Stimulated activated CD4-positive, alpha-beta T cell treated with anti-CD3 and anti-CD28 coated beads, Interleukin-1b, Interleukin-23, amount 100 ng/mL, for 48 hours (primary cell): Measurements from ENCODE around the gene CDA.

ENCODE experiments used
- DNase-seq: peaks from one replicate; pipeline ENCODE4 v3.0.0-alpha.2; 2020

Gene CDA

GRCh38 chr1:20588634-20589225 lies at the start of gene CDA:
CDA (plus strand) TSS chr1:20589097; CDS start chr1:20589130, 33 bp downstream.
- DNase-seq, result no peak

- DNase-seq, result no peak
Measured at GRCh38 chr1:20540281-20540680, 48.6 kb upstream of the CDA start.

- DNase-seq, result no peak
Measured at GRCh38 chr1:20546637-20547036, 42.3 kb upstream of the CDA start.

- DNase-seq, result no peak
Measured at GRCh38 chr1:20551161-20551560, 37.7 kb upstream of the CDA start.

- peak; percentile 8 for DNase-seq
Measured at GRCh38 chr1:20551945-20552727, 36.8 kb upstream of the CDA start, which contains the start of gene FAM43B. FAM43B (plus strand) TSS chr1:20552573; CDS start chr1:20552974, 401 bp downstream.

- no peak for DNase-seq
Measured at GRCh38 chr1:20552728-20553445, 36.0 kb upstream of the CDA start.

- no peak for DNase-seq
Measured at GRCh38 chr1:20555025-20555757, 33.7 kb upstream of the CDA start.

- no peak for DNase-seq
Measured at GRCh38 chr1:20555758-20556120, 33.2 kb upstream of the CDA start.

- no peak for DNase-seq
Measured at GRCh38 chr1:20558191-20558590, 30.7 kb upstream of the CDA start.

- no peak for DNase-seq
Measured at GRCh38 chr1:20560966-20561365, 27.9 kb upstream of the CDA start.

- no peak for DNase-seq
Measured at GRCh38 chr1:20565234-20565633, 23.7 kb upstream of the CDA start.

GRCh38 chr1:20569523-20570098 lies 19.3 kb upstream of the CDA start:
- no peak for DNase-seq

GRCh38 chr1:20571427-20571826 lies 17.5 kb upstream of the CDA start:
- DNase-seq, result no peak

GRCh38 chr1:20573987-20574386 lies 14.9 kb upstream of the CDA start:
- DNase-seq, result no peak

- DNase-seq, result peak; percentile 81
Measured at GRCh38 chr1:20574686-20575540, 14.0 kb upstream of the CDA start.

GRCh38 chr1:20575541-20576336 lies 13.2 kb upstream of the CDA start:
- no peak for DNase-seq

GRCh38 chr1:20578062-20578461 lies 10.8 kb upstream of the CDA start:
- no peak for DNase-seq

- DNase-seq, result no peak
Measured at GRCh38 chr1:20578721-20579395, 10.0 kb upstream of the CDA start.

- DNase-seq, result no peak
Measured at GRCh38 chr1:20584890-20585289, 4.0 kb upstream of the CDA start.

- DNase-seq, result no peak
Measured at GRCh38 chr1:20586953-20587660, 1.8 kb upstream of the CDA start.
